ENCODE measurements around the gene BCAP31. TPM values are rescaled to one million over a fixed set of nuclear protein-coding genes. Genes with fewer than 3 reads are reported as not detected.

Gene BCAP31
- 335 to 456 TPM (median 363 TPM) in 5 replicates for total RNA-seq (2022; extraction: Qiagen RNA extraction; ENCODE audit: low read depth)

GRCh38 chrX:153724252-153725038 lies at the start of gene BCAP31, which contains the start of gene ABCD1:
Gene BCAP31 (minus strand): TSS chrX:153724387. CDS start chrX:153723244, 1,143 bp downstream.
Gene ABCD1 (plus strand): TSS chrX:153724856. CDS start chrX:153725267, 411 bp downstream.

GRCh38 chrX:153763989-153764755 lies 40.0 kb upstream of the BCAP31 start, which contains the start of gene PLXNB3:
Gene PLXNB3 (plus strand): TSS chrX:153764249. CDS start chrX:153765536, 1,287 bp downstream.

DNA sequence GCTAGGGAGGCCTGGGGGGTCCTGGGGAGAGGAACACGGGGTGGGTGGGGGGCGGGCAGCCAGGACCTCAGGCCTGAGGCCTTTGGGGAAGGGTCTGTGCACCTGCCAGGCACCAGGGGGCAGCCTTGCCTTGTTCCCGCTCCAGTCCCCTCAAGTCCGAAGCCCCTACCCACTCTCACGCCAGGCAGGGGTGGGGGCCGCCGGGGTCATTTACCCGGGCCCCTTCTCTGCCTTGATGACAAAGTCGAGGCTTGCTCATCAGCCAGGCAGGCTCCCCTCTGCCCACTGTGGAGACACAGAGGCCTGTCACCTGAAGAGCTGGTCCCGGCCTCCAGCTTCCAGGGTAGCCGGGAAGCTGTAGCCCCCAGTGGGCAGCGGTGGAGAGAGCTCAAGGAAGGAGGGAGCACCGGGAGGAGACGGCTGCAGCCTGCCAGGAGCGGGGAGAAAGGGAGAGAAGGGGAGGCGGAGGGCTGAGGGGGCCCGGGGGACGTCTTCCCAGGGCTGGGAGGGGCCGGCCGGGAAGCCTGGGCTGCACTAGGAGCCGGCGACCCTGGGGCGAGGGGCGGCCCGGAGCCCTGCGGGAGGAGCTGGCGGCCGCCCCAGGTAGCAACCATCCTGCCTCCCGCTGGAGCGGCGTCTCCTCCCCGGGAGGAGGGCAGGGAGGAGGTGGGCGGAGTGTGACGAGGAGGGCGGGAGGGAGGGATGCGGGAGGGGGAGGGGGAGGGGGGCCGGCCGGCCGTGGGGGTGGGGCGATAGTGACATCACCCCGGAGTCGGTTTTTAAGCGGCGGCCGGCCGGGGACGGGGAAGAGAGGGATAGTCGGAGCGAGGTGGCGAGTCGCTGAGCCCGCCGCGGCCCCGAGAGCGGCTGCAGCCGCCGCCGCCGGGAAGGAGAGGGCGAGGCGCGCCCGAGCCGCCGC lies 36.8 kb downstream of the BCAP31 start, which contains the start of gene SLC6A8:
Gene SLC6A8 (plus strand): TSS at position 806 of the 919 bp plus-strand sequence. CDS start 649 bp downstream, outside the sequence.

DNA sequence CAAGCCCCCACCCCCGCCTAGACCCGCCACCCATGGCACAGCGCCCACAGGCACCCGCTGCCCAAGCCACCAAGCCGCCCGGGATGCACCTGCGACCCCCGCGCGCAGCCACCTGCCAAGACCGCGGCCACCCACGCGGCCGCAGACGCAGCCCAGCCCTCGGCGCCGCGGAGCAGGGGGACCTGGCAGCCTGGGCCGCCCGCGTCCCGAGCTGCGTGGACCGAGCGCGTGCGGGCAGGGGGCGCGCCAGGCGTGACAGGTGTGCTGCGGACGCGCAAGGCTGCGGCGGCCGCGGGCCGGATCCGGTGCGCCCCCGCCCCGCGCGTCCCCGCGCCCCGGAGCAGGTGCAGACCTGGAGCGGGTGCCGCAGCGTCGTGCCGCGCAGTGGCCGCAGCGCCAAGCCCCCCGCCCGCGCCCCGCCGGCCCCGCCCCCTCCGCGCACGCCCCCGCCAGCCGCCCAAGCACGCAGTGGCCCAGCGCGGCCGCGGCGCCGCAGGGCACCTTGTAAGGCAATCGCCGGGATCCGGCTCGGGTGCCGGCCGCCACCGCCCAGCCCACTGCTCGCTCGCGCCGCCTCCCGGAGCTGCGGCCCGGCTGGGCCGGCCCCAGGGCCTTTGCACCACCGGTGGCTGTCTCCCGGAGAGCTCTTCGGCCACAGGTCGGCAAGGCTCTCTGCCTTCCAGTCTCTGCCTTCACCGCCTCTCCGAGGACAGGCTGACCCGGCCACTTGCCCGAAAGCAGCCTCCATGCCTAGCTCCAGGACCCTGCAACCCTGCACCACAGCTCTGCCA lies 50.6 kb downstream of the BCAP31 start, which contains the start of gene PNCK:
Gene PNCK (minus strand): TSS at position 386 of the 791 bp plus-strand sequence. CDS start 737 bp downstream, outside the sequence.

Other genes with a start within 250 kb of the BCAP31 start
- not detected in 5 replicates for gene BGN, start 229.4 kb downstream of the BCAP31 start, total RNA-seq (2022; extraction: Qiagen RNA extraction; ENCODE audit: low read depth)
- gene ATP2B3, start 206.7 kb downstream of the BCAP31 start, total RNA-seq (2022; extraction: Qiagen RNA extraction; ENCODE audit: low read depth), result 0.04 to 0.25 TPM (median 0.09 TPM) in 5 replicates
- gene CCNQ, start 125.2 kb downstream of the BCAP31 start, total RNA-seq (2022; extraction: Qiagen RNA extraction; ENCODE audit: low read depth), result 37.2 to 55.3 TPM (median 50.7 TPM) in 5 replicates
- 0.84 to 1.6 TPM (median 1.2 TPM) in 5 replicates for gene DUSP9, start 77.2 kb downstream of the BCAP31 start, total RNA-seq (2022; extraction: Qiagen RNA extraction; ENCODE audit: low read depth)
- gene PNCK, start 50.6 kb downstream of the BCAP31 start, total RNA-seq (2022; extraction: Qiagen RNA extraction; ENCODE audit: low read depth), result 0.19 to 0.58 TPM (median 0.25 TPM) in 3 of 5 replicates, not detected in the others
- 10.4 to 12.4 TPM (median 12.0 TPM) in 5 replicates for gene SLC6A8, start 36.5 kb downstream of the BCAP31 start, total RNA-seq (2022; extraction: Qiagen RNA extraction; ENCODE audit: low read depth)
- gene ABCD1, start 469 bp upstream of the BCAP31 start, total RNA-seq (2022; extraction: Qiagen RNA extraction; ENCODE audit: low read depth), result 2.4 to 4.1 TPM (median 3.4 TPM) in 5 replicates
- 1.3 to 4.6 TPM (median 3.7 TPM) in 5 replicates for gene PLXNB3, start 39.9 kb upstream of the BCAP31 start, total RNA-seq (2022; extraction: Qiagen RNA extraction; ENCODE audit: low read depth)
- 0.03 to 0.13 TPM (median 0.07 TPM) in 4 of 5 replicates, not detected in the other for gene SRPK3, start 56.7 kb upstream of the BCAP31 start, total RNA-seq (2022; extraction: Qiagen RNA extraction; ENCODE audit: low read depth)
- gene IDH3G, start 70.0 kb upstream of the BCAP31 start, total RNA-seq (2022; extraction: Qiagen RNA extraction; ENCODE audit: low read depth), result 53.9 to 64.2 TPM (median 61.9 TPM) in 5 replicates
- gene SSR4, start 70.3 kb upstream of the BCAP31 start, total RNA-seq (2022; extraction: Qiagen RNA extraction; ENCODE audit: low read depth), result 379 to 436 TPM (median 396 TPM) in 5 replicates
- 3.2 to 4.1 TPM (median 3.4 TPM) in 5 replicates for gene PDZD4, start 106.2 kb upstream of the BCAP31 start, total RNA-seq (2022; extraction: Qiagen RNA extraction; ENCODE audit: low read depth)
- 21.2 to 25.8 TPM (median 21.8 TPM) in 5 replicates for gene L1CAM, start 161.8 kb upstream of the BCAP31 start, total RNA-seq (2022; extraction: Qiagen RNA extraction; ENCODE audit: low read depth)
- gene AVPR2, start 180.3 kb upstream of the BCAP31 start, total RNA-seq (2022; extraction: Qiagen RNA extraction; ENCODE audit: low read depth), result 0.07 to 0.10 TPM (median 0.09 TPM) in 4 of 5 replicates, not detected in the other
- gene ARHGAP4, start 201.9 kb upstream of the BCAP31 start, total RNA-seq (2022; extraction: Qiagen RNA extraction; ENCODE audit: low read depth), result 1.4 to 2.3 TPM (median 1.8 TPM) in 5 replicates
- 188 to 229 TPM (median 214 TPM) in 5 replicates for gene NAA10, start 210.7 kb upstream of the BCAP31 start, total RNA-seq (2022; extraction: Qiagen RNA extraction; ENCODE audit: low read depth)
- gene RENBP, start 220.3 kb upstream of the BCAP31 start, total RNA-seq (2022; extraction: Qiagen RNA extraction; ENCODE audit: low read depth), result 0.07 to 0.16 TPM (median 0.09 TPM) in 4 of 5 replicates, not detected in the other
- 40.4 to 49.7 TPM (median 44.7 TPM) in 5 replicates for gene HCFC1, start 247.4 kb upstream of the BCAP31 start, total RNA-seq (2022; extraction: Qiagen RNA extraction; ENCODE audit: low read depth)
- 5.3 to 8.3 TPM (median 6.9 TPM) in 5 replicates for gene TMEM187, start 248.4 kb upstream of the BCAP31 start, total RNA-seq (2022; extraction: Qiagen RNA extraction; ENCODE audit: low read depth)

All from A549 treated with DMSO at 1 μM for 4 hours (cell line).